ENCODE data around the gene WNT7B.

WNT7B gene

GRCh38 chr22:45949258-45949870 is 27.6 kb downstream of the WNT7B start:
- no peak for DNase-seq

- DNase-seq = no peak
Observed at GRCh38 chr22:45948081-45948648, 28.8 kb downstream of the WNT7B start.

- no peak for DNase-seq
Observed at GRCh38 chr22:45946805-45947600, 30.0 kb downstream of the WNT7B start.

- no peak for DNase-seq
Observed at GRCh38 chr22:45945621-45946106, 31.3 kb downstream of the WNT7B start.

GRCh38 chr22:45942787-45943493 is 34.0 kb downstream of the WNT7B start:
- no peak for DNase-seq

GRCh38 chr22:45942344-45942743 is 34.6 kb downstream of the WNT7B start:
- no peak for DNase-seq

- no peak for DNase-seq
Observed at GRCh38 chr22:45938913-45939312, 38.0 kb downstream of the WNT7B start.

- no peak for DNase-seq
Observed at GRCh38 chr22:45937960-45938359, 39.0 kb downstream of the WNT7B start.

- DNase-seq = no peak
Observed at GRCh38 chr22:45935573-45935972, 41.4 kb downstream of the WNT7B start.

GRCh38 chr22:45934659-45935341 is 42.2 kb downstream of the WNT7B start:
- DNase-seq = no peak

- DNase-seq = no peak
Observed at GRCh38 chr22:45934168-45934564, 42.8 kb downstream of the WNT7B start.

- DNase-seq = no peak
Observed at GRCh38 chr22:45933506-45934167, 43.3 kb downstream of the WNT7B start.

GRCh38 chr22:45932071-45932470 is 44.9 kb downstream of the WNT7B start:
- no peak for DNase-seq

GRCh38 chr22:45931042-45931441 is 45.9 kb downstream of the WNT7B start:
- DNase-seq = no peak

- no peak for DNase-seq
Observed at GRCh38 chr22:45930324-45930723, 46.6 kb downstream of the WNT7B start.

- DNase-seq = no peak
Observed at GRCh38 chr22:45929649-45930048, 47.3 kb downstream of the WNT7B start.

- no peak for DNase-seq
Observed at GRCh38 chr22:45928726-45929368, 48.1 kb downstream of the WNT7B start.

GRCh38 chr22:45927059-45927458 is 49.9 kb downstream of the WNT7B start:
- no peak for DNase-seq

GRCh38 chr22:45926433-45926832 is 50.5 kb downstream of the WNT7B start:
- DNase-seq = no peak

- no peak for DNase-seq
Observed at GRCh38 chr22:45925811-45926351, 51.1 kb downstream of the WNT7B start.

- DNase-seq = no peak
Observed at GRCh38 chr22:45923835-45924234, 53.1 kb downstream of the WNT7B start.

All from activated CD8-positive, alpha-beta memory T cell treated with anti-CD3 and anti-CD28 coated beads, Interleukin-2, amount 50 U/mL, for 4 hours (primary cell).